Activated B cell treated with CpG ODN at 0.5 μM for 24 hours (primary cell): Measurements from ENCODE around the gene SRI. TPM values are rescaled to one million over a fixed set of nuclear protein-coding genes. Genes with fewer than 3 reads are reported as not detected.

Experiments used
- ATAC-seq: fragments of 200-7000 bp; cut with Tn5 transposase; one replicate; pipeline ENCODE4 v1.10.0; 2021; ENCODE audit warnings: low read depth, mild to moderate bottlenecking, moderate library complexity
- CTCF ChIA-PET: fragments of 350-600 bp; sonication (Branson Sonifier 250); formaldehyde crosslinking; loops from one replicate; lab custom pipeline; 2021; ENCODE audit warnings: antibody characterized with exemption; lab: Charles Lee
- POLR2A ChIA-PET: fragments of 350-600 bp; sonication (Branson Sonifier 250); formaldehyde crosslinking; loops from one replicate; lab custom pipeline; 2021; ENCODE audit warnings: antibody characterized with exemption; lab: Charles Lee
- DNase-seq: peaks from one replicate; pipeline ENCODE4 v3.0.0; 2022
- H3K27ac Mint-ChIP-seq: one replicate; pipeline ENCODE4 v1.8.0; 2020; ENCODE audit warnings: mixed read lengths
- H3K27me3 Mint-ChIP-seq: one replicate; pipeline ENCODE4 v1.8.0; 2021; ENCODE audit warnings: mixed read lengths
- H3K36me3 Mint-ChIP-seq: one replicate; pipeline ENCODE4 v1.8.0; 2021; ENCODE audit warnings: low read depth, mixed read lengths
- H3K4me1 Mint-ChIP-seq: one replicate; pipeline ENCODE4 v1.8.0; 2021; ENCODE audit warnings: mixed read lengths
- H3K4me3 Mint-ChIP-seq: one replicate; pipeline ENCODE4 v1.8.0; 2020; ENCODE audit warnings: mild to moderate bottlenecking, mixed read lengths
- H3K9me3 Mint-ChIP-seq: one replicate; pipeline ENCODE4 v1.8.0; 2020; ENCODE audit warnings: mixed read lengths
- intact Hi-C: fragments of 100-400 bp; cut with micrococcal nuclease; formaldehyde crosslinking; loops from one replicate; pipeline ENCODE4 v1.15.1; 2024
- total RNA-seq: library from RNA; stranded (reverse); gene quantifications from 2 replicates; pipeline ENCODE4 v1.2.3, GENCODE V29; 2022
- TF ChIP-seq, protein P1 (sequence below): fragments of 200-600 bp; IDR thresholded peaks from one replicate; pipeline ENCODE4 v1.8.0; 2022; ENCODE audit warnings: antibody characterized with exemption, mild to moderate bottlenecking

SRI gene
- total RNA-seq, 1 donor from 2014 or later: 101 TPM

DNA sequence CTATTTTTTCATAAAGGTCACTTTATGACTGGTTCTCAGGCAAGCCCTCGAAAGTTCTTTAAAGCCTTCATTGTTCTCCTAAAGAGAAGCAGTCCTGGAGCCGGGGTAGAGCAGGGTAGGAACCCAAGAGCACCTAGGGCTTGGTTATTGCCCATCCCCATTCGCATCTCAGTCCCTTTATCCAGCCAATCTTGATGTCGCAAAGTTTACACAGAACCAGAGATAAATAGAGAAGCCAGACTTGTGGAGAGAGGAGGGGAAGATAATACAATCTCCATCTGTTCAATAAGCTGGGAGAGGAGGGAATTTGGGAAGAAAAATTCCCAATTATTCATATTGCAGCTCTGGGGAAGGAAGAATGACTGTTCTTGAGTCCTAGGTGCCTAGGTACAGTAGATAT, 6.4 kb upstream of the SRI start:
- ChIA-PET CTCF (no interaction called here), POLR2A (no interaction called here)
- no peak for DNase-seq
- TF ChIP-seq, protein P1, sequence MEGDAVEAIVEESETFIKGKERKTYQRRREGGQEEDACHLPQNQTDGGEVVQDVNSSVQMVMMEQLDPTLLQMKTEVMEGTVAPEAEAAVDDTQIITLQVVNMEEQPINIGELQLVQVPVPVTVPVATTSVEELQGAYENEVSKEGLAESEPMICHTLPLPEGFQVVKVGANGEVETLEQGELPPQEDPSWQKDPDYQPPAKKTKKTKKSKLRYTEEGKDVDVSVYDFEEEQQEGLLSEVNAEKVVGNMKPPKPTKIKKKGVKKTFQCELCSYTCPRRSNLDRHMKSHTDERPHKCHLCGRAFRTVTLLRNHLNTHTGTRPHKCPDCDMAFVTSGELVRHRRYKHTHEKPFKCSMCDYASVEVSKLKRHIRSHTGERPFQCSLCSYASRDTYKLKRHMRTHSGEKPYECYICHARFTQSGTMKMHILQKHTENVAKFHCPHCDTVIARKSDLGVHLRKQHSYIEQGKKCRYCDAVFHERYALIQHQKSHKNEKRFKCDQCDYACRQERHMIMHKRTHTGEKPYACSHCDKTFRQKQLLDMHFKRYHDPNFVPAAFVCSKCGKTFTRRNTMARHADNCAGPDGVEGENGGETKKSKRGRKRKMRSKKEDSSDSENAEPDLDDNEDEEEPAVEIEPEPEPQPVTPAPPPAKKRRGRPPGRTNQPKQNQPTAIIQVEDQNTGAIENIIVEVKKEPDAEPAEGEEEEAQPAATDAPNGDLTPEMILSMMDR: no peak
- no peaks in the 10 kb centered on the region for H3K36me3 Mint-ChIP-seq
- H3K9me3 Mint-ChIP-seq: peaks cover 5% of the 10 kb centered on the region
- intact Hi-C loops: loop anchor here (10.0 kb wide), 1 partner anchor 1171 kb away; the partner anchor contains the start of gene ELAPOR2
- no peak for ATAC-seq
- H3K4me1 Mint-ChIP-seq: peaks cover under 1% of the 10 kb centered on the region
- no peak overlapping the region for H3K4me3 Mint-ChIP-seq
- no peak overlapping the region for H3K27ac Mint-ChIP-seq
- H3K27me3 Mint-ChIP-seq: peaks cover 5% of the 10 kb centered on the region

- ChIA-PET POLR2A (no interaction called here), CTCF (no interaction called here)
- peaks cover 5% of the 10 kb centered on the region for H3K9me3 Mint-ChIP-seq
- no peak for DNase-seq
- ATAC-seq: no peak
- intact Hi-C loops: loop anchor here (10.0 kb wide), 1 partner anchor 1170 kb away; the partner anchor contains the start of gene ELAPOR2
- no peak overlapping the region for H3K27ac Mint-ChIP-seq
- H3K36me3 Mint-ChIP-seq: peaks cover 4% of the 10 kb centered on the region
- TF ChIP-seq, protein P1: no peak
- H3K4me1 Mint-ChIP-seq: peaks cover 9% of the 10 kb centered on the region
- no peak overlapping the region for H3K4me3 Mint-ChIP-seq
- H3K27me3 Mint-ChIP-seq: peaks cover 5% of the 10 kb centered on the region
Observed at GRCh38 chr7:88224601-88225275, 4.9 kb upstream of the SRI start.

DNA sequence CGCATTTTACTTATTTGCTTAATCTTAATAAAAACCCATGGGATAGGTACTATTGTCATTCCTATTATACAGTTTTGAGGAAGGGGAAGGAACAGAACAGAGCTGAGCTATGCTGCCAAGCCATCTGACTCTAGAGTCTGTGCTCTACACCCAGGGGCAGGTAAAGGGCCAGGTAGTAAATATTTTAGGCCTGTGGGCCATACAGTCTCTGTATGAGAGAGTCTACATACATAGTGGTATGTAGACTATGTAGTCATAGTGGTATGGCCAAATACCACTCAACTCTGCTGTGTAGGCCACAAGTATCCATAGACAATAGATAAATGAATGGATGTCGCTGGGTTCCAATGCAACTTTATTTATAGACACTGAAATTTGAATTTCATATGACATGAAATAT, 3.4 kb upstream of the SRI start:
- ATAC-seq (no peak), DNase-seq (no peak)
- TF ChIP-seq, protein P1: no peak
- no peak overlapping the region for H3K27ac Mint-ChIP-seq
- ChIA-PET CTCF (no interaction called here), POLR2A (no interaction called here)
- intact Hi-C loops: loop anchor here (10.0 kb wide), 1 partner anchor 1168 kb away; the partner anchor contains the start of gene ELAPOR2
- H3K4me1 Mint-ChIP-seq: peaks cover 16% of the 10 kb centered on the region
- H3K27me3 Mint-ChIP-seq: no peaks in the 10 kb centered on the region
- no peak overlapping the region for H3K4me3 Mint-ChIP-seq
- H3K36me3 Mint-ChIP-seq: peaks cover 6% of the 10 kb centered on the region
- no peaks in the 10 kb centered on the region for H3K9me3 Mint-ChIP-seq

DNA sequence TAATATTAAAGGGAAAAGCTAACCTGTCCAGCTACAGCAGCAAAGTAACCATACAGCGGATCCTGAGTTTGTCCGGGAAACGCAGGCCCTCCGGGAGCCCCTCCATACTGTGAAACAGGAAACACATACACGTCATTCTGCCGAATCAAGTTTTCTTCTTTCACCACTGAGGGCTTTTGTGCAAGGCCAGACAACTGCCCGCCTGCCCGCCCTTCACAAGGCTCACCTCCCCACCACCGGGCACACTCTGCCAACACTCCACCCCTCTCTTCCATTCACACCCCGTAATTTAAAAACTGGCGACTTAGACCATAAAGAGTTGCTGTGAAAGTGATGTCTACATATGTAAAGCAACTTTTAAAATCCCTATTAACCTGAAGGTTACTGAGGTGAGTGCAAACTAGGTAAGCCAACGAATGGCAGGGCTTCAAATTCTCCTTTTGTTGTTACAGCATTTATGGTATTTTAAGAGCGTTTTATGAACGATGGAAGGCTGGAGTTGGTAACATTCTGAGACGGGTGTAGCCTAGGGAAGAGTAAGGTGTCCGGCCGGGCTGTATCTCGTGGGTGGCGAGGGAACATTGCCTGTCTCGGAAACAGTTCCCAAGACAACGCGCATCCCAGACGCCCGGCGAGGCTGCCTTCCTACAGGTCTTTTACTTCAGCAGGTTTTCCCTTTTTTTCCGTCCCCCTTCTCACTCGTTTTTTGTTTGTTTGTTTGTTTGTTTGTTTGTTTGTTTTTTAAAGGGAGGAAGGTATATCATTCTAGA, 817 bp downstream of the SRI start:
- intact Hi-C loops: loop anchor here (1.0 to 5.0 kb wide), 5 partner anchors 285 to 1067 kb away; partner anchors contain the start of genes ABCB4, ADAM22, CROT and DMTF1
- DNase-seq: peak; percentile 32
- CTCF ChIA-PET: no interaction called here
- TF ChIP-seq, protein P1: no peak
- POLR2A ChIA-PET: interaction anchor here (1.3 kb wide), 1 partner anchor 343 kb away, joined by 4 read pairs; the partner anchor contains the start of genes DBF4 and SLC25A40
- ATAC-seq: peak; percentile 3
- Mint-ChIP-seq H3K4me1 (peaks cover 25% of the 10 kb centered on the region), H3K27ac (peak overlapping the region; percentile 83), H3K27me3 (no peaks in the 10 kb centered on the region), H3K9me3 (no peaks in the 10 kb centered on the region), H3K36me3 (peaks cover 33% of the 10 kb centered on the region), H3K4me3 (peak overlapping the region; percentile 95)

- TF ChIP-seq, protein P1: no peak
- Mint-ChIP-seq H3K27me3 (no peaks in the 10 kb centered on the region), H3K4me1 (peaks cover 25% of the 10 kb centered on the region), H3K27ac (peak overlapping the region; percentile 83), H3K9me3 (no peaks in the 10 kb centered on the region), H3K36me3 (peaks cover 37% of the 10 kb centered on the region), H3K4me3 (peak overlapping the region; percentile 95)
- CTCF ChIA-PET: no interaction called here
- intact Hi-C loops: loop anchor here (2.0 to 5.0 kb wide), 4 partner anchors 591 to 1066 kb away; partner anchors contain the start of genes ABCB4, CROT, DMTF1 and RUNDC3B
- ATAC-seq (no peak), DNase-seq (no peak)
- POLR2A ChIA-PET: interaction anchor here (1.3 kb wide), 1 partner anchor 342 kb away, joined by 4 read pairs; the partner anchor contains the start of genes DBF4 and SLC25A40
Observed at GRCh38 chr7:88218429-88218745, 1.5 kb downstream of the SRI start.
